Measurements from ENCODE around the gene DMPK. TPM values are rescaled to one million over a fixed set of nuclear protein-coding genes. Genes with fewer than 3 reads are reported as not detected.

Gene DMPK
- total RNA-seq, 1 donor: 46.5 TPM

- peak overlapping the region; percentile 74 for H3K4me3 ChIP-seq (ENCODE audit: low read depth, low read length)
- TF ChIP-seq, protein P1, sequence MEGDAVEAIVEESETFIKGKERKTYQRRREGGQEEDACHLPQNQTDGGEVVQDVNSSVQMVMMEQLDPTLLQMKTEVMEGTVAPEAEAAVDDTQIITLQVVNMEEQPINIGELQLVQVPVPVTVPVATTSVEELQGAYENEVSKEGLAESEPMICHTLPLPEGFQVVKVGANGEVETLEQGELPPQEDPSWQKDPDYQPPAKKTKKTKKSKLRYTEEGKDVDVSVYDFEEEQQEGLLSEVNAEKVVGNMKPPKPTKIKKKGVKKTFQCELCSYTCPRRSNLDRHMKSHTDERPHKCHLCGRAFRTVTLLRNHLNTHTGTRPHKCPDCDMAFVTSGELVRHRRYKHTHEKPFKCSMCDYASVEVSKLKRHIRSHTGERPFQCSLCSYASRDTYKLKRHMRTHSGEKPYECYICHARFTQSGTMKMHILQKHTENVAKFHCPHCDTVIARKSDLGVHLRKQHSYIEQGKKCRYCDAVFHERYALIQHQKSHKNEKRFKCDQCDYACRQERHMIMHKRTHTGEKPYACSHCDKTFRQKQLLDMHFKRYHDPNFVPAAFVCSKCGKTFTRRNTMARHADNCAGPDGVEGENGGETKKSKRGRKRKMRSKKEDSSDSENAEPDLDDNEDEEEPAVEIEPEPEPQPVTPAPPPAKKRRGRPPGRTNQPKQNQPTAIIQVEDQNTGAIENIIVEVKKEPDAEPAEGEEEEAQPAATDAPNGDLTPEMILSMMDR (IDR thresholded peaks at IDR 0.05; ENCODE audit: insufficient read depth, low read length): no peak
- no peak for DNase-seq (ENCODE audit: low read depth)
Measured at GRCh38 chr19:45780448-45781213, 1.7 kb downstream of the DMPK start.

DNA sequence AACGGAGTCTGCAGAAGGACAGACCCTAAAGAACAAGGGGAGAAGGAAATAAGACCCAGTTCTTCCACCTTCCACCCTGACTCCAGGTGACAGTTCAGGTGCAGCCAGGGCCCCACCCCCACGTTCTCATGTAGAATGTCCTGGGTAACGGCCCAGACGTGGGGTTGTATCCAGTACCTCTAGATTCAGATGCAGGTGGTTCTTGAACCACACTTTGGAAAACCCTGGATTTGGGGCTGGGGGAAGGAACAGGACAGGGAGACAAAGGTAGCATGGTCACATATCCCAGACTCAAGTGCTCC lies 2.2 kb downstream of the DMPK start:
- H3K4me3 ChIP-seq (ENCODE audit: low read depth, low read length): peak overlapping the region; percentile 74
- TF ChIP-seq, protein P1 (IDR thresholded peaks at IDR 0.05; ENCODE audit: insufficient read depth, low read length): no peak
- DNase-seq (ENCODE audit: low read depth): no peak

DNA sequence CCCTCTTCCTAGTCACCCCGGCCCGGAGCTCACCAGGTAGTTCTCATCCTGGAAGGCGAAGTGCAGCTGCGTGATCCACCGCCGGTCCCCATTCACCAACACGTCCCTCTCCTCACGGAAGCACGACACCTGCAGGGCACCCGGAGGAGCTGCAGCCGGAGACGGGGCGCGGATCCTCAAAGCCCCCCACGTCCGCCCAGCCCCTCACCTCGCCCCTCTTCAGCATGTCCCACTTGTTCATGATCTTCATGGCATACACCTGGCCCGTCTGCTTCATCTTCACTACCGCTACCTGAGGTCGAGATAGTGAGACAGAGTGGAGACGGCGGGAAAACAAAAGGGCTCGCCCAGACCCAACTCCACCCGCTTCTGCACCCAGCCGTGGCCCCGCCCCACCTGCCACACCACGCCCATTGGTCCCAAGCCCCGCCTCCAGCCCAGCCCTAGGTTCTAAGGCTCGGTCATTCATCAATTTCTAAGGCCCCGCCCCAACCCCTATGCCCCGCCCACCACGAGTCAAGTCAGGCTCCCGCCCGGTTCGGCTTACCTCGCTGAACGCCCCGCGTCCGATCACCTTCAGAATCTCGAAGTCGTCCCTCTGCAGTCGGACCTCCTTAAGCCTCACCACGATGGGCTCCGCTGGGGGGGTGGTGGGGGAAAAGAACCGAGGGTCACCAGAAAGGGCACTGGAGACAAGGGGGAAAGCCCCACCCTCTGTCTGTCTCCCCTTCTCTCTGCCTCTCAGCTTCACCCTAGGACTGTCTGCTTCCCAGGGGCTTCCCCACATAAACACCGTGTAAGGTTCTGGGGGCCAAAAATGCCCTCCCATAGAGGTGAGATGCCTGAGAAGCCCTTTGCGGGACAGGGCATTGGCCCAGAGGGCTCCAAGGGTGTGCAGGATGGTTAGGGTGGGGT lies 2.8 kb downstream of the DMPK start:
- H3K4me3 ChIP-seq (ENCODE audit: low read depth, low read length): peak overlapping the region; percentile 74
- TF ChIP-seq, protein P1 (IDR thresholded peaks at IDR 0.05; ENCODE audit: insufficient read depth, low read length): peak; percentile 42
- peak; percentile 49 for DNase-seq (ENCODE audit: low read depth)

- TF ChIP-seq, protein P1 (IDR thresholded peaks at IDR 0.05; ENCODE audit: insufficient read depth, low read length): no peak
- no peak overlapping the region for H3K4me3 ChIP-seq (ENCODE audit: low read depth, low read length)
- no peak for DNase-seq (ENCODE audit: low read depth)
Measured at GRCh38 chr19:45778010-45778661, 4.2 kb downstream of the DMPK start.

GRCh38 chr19:45777395-45777961 lies 4.8 kb downstream of the DMPK start:
- H3K4me3 ChIP-seq (ENCODE audit: low read depth, low read length): no peak overlapping the region
- no peak for DNase-seq (ENCODE audit: low read depth)
- TF ChIP-seq, protein P1 (IDR thresholded peaks at IDR 0.05; ENCODE audit: insufficient read depth, low read length): no peak

DNA sequence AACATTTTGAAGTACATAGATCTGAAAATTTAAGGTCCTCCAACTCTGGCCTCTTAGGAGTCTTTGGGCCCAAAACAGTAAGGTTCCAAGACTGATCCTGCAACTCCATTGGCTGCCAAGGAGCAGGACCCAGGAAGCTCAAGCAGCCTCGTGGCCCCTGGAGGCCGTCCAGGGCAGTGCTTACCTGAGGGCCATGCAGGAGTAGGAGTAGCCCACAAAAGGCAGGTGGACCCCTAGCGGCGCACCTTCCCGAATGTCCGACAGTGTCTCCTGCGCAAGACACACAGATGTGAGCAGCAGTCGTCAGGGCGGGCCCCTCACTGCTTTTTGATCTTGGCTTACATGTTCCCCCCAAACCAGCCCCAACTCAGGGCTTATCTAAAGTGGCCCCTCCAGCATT lies 7.5 kb downstream of the DMPK start:
- TF ChIP-seq, protein P1 (IDR thresholded peaks at IDR 0.05; ENCODE audit: insufficient read depth, low read length): no peak
- no peak overlapping the region for H3K4me3 ChIP-seq (ENCODE audit: low read depth, low read length)
- no peak for DNase-seq (ENCODE audit: low read depth)
